MM.1S (cell line): ENCODE measurements around the gene RIN1.

Experiments
- CTCF ChIP-seq: fragments of 300-600 bp; sonication (generic); IDR thresholded peaks from 2 replicates; pipeline ENCODE4 v1.5.1; 2016; ENCODE audit warnings: antibody characterized with exemption, low read length, mixed read lengths
- EZH2 ChIP-seq: fragments of 300-600 bp; sonication (generic); optimal IDR thresholded peaks from 2 replicates; pipeline ENCODE3; 2017; ENCODE audit warnings: low read depth, mild to moderate bottlenecking, antibody characterized with exemption, low read length, mixed read lengths

GRCh38 chr11:66369073-66369894 lies 33.0 kb upstream of the RIN1 start:
- no peak for TF ChIP-seq CTCF
- no peak for TF ChIP-seq EZH2
